Measurements from ENCODE around the gene JAKMIP2.

DNA sequence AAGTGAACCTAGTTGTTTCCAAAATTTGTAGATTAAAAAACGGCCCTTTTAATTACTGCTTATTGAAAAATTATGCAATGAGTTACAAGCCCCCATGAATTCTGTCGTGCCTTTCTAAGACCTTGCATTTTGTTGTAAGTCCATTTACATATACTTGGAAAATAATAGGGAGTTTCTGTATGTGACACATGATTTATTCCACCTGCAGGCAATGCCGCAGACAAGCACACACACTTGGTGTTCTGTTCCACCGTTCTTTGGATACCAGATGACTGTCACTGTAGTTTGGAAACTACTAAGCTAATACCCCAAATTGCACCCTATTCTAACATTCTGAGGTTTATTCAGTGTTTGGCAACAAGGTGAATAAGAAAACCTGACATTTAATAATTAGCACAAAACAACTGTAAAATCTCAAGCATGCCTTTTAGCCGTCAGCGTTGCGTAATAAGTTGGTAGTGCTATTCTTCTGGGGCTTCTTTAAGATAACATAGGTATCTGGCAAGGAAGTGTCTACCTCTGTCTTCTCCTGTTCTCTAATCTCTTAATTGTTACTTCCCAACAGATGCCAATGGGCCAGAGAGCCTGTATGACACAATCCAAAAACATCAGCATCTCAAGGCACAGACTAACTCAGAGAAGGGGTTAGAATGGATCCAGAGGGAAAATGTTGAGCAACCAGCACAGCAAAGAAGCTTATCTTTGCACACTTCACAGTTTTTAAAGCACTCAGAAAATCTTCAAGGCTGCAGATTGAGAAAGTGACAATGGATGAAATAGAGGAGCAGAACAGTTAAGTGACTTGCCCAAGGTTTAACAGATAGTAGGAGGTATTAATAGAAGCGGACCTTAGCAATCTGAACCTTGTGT lies 224.4 kb downstream of the JAKMIP2 start:
- TF ChIP-seq, protein P1, sequence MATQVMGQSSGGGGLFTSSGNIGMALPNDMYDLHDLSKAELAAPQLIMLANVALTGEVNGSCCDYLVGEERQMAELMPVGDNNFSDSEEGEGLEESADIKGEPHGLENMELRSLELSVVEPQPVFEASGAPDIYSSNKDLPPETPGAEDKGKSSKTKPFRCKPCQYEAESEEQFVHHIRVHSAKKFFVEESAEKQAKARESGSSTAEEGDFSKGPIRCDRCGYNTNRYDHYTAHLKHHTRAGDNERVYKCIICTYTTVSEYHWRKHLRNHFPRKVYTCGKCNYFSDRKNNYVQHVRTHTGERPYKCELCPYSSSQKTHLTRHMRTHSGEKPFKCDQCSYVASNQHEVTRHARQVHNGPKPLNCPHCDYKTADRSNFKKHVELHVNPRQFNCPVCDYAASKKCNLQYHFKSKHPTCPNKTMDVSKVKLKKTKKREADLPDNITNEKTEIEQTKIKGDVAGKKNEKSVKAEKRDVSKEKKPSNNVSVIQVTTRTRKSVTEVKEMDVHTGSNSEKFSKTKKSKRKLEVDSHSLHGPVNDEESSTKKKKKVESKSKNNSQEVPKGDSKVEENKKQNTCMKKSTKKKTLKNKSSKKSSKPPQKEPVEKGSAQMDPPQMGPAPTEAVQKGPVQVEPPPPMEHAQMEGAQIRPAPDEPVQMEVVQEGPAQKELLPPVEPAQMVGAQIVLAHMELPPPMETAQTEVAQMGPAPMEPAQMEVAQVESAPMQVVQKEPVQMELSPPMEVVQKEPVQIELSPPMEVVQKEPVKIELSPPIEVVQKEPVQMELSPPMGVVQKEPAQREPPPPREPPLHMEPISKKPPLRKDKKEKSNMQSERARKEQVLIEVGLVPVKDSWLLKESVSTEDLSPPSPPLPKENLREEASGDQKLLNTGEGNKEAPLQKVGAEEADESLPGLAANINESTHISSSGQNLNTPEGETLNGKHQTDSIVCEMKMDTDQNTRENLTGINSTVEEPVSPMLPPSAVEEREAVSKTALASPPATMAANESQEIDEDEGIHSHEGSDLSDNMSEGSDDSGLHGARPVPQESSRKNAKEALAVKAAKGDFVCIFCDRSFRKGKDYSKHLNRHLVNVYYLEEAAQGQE (IDR thresholded peaks at IDR 0.05; ENCODE audit: borderline replicate concordance), result no peak
- TF ChIP-seq SMC3 (conservative IDR thresholded peaks at IDR 0.05; ENCODE audit: poor library complexity) (no peak), MXI1 (conservative IDR thresholded peaks at IDR 0.05; ENCODE audit: poor library complexity, severe bottlenecking) (no peak), EZH2 (IDR thresholded peaks at IDR 0.05; ENCODE audit: borderline replicate concordance, insufficient read depth, low read length, poor library complexity, severe bottlenecking) (no peak), POLR2AphosphoS5 (IDR thresholded peaks at IDR 0.05) (no peak), EP300 (conservative IDR thresholded peaks at IDR 0.05; ENCODE audit: poor library complexity, severe bottlenecking) (no peak)
- TF ChIP-seq, protein P2, sequence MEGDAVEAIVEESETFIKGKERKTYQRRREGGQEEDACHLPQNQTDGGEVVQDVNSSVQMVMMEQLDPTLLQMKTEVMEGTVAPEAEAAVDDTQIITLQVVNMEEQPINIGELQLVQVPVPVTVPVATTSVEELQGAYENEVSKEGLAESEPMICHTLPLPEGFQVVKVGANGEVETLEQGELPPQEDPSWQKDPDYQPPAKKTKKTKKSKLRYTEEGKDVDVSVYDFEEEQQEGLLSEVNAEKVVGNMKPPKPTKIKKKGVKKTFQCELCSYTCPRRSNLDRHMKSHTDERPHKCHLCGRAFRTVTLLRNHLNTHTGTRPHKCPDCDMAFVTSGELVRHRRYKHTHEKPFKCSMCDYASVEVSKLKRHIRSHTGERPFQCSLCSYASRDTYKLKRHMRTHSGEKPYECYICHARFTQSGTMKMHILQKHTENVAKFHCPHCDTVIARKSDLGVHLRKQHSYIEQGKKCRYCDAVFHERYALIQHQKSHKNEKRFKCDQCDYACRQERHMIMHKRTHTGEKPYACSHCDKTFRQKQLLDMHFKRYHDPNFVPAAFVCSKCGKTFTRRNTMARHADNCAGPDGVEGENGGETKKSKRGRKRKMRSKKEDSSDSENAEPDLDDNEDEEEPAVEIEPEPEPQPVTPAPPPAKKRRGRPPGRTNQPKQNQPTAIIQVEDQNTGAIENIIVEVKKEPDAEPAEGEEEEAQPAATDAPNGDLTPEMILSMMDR (IDR thresholded peaks at IDR 0.05; ENCODE audit: poor library complexity, severe bottlenecking), result no peak
